Astrocyte of the spinal cord (primary cell): ENCODE results near the gene PAPPA.
A peak's percentile ranks its signal among the peaks of the same experiment; 100 is the strongest.

Source experiments
- DNase-seq: peaks from one replicate; pipeline ENCODE4 v3.0.0; 2011; ENCODE audit warnings: low read depth, low spot score
- H3K4me3 ChIP-seq: 2 replicates; pipeline ENCODE4 v1.5.1; 2011; ENCODE audit warnings: low read depth, mild to moderate bottlenecking, low read length, moderate library complexity
- CTCF ChIP-seq: IDR thresholded peaks from 2 replicates; pipeline ENCODE4 v1.5.1; 2012; ENCODE audit warnings: low read depth, mild to moderate bottlenecking, low read length, inconsistent platforms
- in situ Hi-C: cut with HindIII; loops from 2 replicates; pipeline ENCODE4 v1.10.0; 2017; ENCODE audit warnings: low sequenced_read_pairs

Gene PAPPA

GRCh38 chr9:116162241-116162781 lies 8.7 kb downstream of the PAPPA start:
- no peak for DNase-seq
- in situ Hi-C loops = loop anchor here (10.0 kb wide), 1 partner anchor 568 kb away; no protein-coding TSS in a partner anchor
- H3K4me3 ChIP-seq = no peak overlapping the region
- TF ChIP-seq CTCF = no peak

GRCh38 chr9:116163293-116164055 lies 9.9 kb downstream of the PAPPA start:
- DNase-seq = no peak
- TF ChIP-seq CTCF = peak; percentile 58
- in situ Hi-C loops = loop anchor here (10.0 kb wide), 1 partner anchor 569 kb away; no protein-coding TSS in a partner anchor
- no peak overlapping the region for H3K4me3 ChIP-seq

- in situ Hi-C loops = loop anchor here (10.0 kb wide), 1 partner anchor 571 kb away; no protein-coding TSS in a partner anchor
- no peak for DNase-seq
Measured at GRCh38 chr9:116165912-116166311, 12.3 kb downstream of the PAPPA start.

GRCh38 chr9:116166713-116167112 lies 13.1 kb downstream of the PAPPA start:
- in situ Hi-C loops = loop anchor here (10.0 kb wide), 1 partner anchor 572 kb away; no protein-coding TSS in a partner anchor
- DNase-seq = no peak
- peak; percentile 1 for TF ChIP-seq CTCF
- no peak overlapping the region for H3K4me3 ChIP-seq

More at GRCh38 chr9:116165912-116166311, 12.3 kb downstream of the PAPPA start:
- H3K4me3 ChIP-seq = no peak overlapping the region
- no peak for TF ChIP-seq CTCF

- in situ Hi-C loops = loop anchor here (10.0 kb wide), 1 partner anchor 573 kb away; no protein-coding TSS in a partner anchor
- no peak overlapping the region for H3K4me3 ChIP-seq
- no peak for DNase-seq
- TF ChIP-seq CTCF = no peak
Measured at GRCh38 chr9:116168231-116168630, 14.6 kb downstream of the PAPPA start.

GRCh38 chr9:116172216-116172615 lies 18.6 kb downstream of the PAPPA start:
- TF ChIP-seq CTCF = no peak
- in situ Hi-C loops = no loop called here
- no peak overlapping the region for H3K4me3 ChIP-seq
- DNase-seq = no peak
